ENCODE data around the gene HOXA1.

The HOXA1 gene

GRCh38 chr7:27105301-27106031, 9.7 kb upstream of the HOXA1 start:
- DNase-seq (ENCODE audit: low read depth in 2 of 2): no peak

DNA sequence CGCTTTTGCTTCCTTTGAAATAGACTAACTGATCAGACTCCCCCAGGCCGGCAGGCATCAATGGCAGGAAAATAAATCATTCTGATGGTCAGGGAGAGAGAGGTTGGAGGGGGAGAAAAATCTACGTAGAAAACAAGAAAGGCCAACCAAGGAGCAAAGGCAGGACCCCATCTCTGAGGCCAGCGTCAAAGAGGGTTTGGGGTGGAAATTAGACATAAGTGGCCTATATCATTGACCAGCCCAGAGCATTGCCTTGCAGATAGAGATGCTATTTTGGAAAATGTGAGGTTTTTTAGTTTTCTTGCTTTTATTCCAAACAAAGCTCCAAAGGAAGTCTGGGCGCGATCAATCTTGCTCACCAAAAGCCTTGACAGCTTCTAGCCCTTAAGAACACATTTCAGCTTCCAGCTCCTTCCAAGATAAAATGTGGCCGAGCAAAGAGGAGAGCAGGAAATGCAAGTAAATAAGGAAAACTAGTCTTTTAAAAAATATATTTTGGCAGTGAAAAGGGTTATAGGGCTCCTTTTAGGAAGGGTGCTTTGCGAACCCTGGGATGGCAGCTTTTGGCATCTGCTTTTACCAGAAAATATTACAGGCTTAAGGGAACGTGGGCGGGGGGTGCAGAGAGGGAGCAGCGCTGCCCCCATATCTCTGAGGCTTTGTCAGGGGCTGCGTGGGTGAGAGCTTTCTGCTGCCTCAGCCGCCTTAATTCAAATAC, 8.7 kb upstream of the HOXA1 start:
- no peak for DNase-seq (ENCODE audit: low read depth in 2 of 2)

DNA sequence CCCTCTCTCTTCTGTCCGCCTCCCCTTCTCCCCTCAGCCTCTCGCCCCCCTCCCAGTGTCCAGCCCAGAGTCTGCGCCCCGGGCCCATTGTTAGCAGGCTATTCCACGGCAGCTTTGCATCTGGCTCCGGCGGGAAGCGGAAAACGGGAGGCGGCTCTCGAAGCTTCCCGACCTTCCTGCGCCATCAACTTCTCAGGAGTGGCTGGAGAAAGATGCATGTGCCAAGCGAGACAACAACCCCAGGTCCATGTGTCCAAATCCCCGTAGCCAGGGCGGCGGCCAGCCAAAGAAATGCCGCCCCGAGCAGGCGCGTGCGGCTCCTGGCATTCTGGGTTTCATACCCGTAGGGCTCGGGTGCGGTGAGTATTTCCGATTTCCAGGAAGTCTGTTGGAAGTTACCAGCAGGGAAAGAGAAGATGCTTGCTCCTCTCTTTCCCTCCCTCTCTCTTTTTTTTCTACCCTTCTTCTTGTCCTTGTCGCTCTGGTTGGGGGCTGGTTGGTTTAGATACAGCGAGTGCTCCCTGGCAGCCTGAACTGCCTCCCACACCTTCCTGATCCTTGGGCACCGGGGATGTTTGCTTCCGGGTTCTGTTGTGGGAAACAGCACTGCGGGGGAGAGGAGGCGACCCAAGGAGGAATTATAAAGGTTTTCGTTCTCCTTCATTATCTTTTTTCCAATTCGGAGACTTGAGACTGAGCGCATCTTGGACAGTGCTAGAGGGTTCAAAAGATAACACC, 7.9 kb upstream of the HOXA1 start:
- DNase-seq (ENCODE audit: low read depth in 2 of 2): no peak

GRCh38 chr7:27102581-27103442, 7.0 kb upstream of the HOXA1 start, which contains the start of gene HOXA2:
Gene HOXA2, minus strand, starts transcription at chr7:27102683. Its CDS starts 183 bp downstream, at chr7:27102500.
- no peak for DNase-seq (ENCODE audit: low read depth in 2 of 2)

DNA sequence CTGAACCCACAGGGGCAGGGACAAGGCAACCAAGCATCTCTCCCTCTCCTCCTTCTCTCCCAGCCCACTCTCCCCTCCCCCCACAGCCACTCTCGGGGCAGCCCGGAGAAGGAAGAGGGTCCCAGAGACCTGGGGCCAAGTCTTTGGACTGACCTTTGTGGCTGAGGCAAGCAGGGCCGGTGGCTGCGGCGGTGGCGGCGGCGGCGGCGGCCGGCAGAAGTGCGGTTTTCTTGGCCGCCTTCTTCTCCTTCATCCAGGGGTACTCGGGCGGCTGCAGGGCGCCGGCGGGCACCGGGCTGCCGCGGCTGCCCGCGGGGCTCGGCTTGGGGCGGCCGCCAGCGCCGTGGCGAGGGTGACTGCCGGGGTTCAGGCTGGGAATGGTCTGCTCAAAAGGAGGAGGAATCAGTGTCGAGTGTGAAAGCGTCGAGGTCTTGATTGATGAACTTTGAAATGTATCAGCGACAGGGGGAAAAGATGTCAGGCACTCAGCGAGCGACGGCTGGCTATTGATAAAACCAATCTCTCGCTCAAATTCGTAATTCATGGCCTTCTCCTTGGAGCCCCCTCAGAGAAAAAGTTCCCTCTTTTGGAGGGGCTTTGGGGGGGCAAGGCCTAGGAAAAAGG, 6.3 kb upstream of the HOXA1 start:
- no peak for DNase-seq (ENCODE audit: low read depth in 2 of 2)

DNA sequence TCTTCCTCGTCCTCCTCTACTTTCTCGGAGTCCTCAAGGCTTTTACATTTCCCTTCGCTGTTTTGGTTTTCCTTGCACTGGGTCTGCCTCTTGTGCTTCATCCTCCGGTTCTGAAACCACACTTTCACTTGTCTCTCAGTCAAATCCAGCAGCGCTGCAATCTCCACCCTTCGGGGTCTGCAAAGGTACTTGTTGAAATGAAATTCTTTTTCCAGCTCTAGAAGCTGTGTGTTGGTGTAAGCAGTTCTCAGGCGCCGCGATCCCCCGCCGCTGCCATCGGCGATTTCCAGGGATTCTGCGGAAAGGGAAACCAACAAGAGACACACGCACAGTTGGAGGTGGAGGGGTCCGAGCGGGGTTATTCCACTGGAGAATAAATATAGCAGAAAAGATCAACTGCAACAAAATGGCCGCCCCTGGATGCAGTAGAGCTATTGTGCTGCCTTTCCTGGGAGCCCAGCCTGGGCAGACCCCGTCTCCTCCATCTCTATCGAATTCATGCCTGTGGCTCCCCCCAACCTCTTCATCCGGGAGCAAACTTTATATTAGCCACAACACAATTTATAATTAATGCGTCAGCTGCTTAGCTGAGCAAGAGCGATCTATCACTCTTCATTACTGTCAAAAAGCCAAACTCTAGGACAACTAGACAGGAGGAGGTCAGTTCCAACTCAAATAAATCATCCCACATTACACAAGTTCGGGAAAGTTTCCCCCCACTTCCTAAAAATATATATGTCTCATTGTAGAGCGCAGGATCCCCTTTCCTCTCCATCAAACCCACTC, 5.6 kb upstream of the HOXA1 start:
- no peak for DNase-seq (ENCODE audit: low read depth in 2 of 2)

DNA sequence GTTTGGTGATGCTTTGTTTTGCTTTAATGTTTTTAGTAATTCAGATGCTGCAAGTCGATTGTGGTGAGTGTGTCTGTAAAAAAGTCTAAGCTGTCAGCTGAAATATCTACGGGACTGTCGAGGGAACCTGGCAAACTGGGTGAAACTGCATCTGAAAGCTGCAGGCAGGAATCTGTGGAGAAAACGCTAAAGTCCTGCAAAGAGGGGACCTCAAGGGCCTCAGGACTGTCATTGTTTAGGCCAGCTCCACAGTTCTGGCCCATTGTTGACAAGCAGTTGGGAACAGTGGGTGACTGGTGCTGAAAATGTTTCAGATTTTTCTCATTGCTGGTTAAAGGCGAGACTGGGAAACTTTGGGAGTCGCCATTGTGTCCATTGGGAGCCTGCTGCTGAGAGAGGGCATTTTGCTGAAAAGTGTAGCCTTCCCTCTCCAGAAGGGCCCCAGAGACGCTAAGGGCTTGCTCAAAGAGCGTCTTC, 4.9 kb upstream of the HOXA1 start:
- DNase-seq (ENCODE audit: low read depth in 2 of 2): no peak

DNA sequence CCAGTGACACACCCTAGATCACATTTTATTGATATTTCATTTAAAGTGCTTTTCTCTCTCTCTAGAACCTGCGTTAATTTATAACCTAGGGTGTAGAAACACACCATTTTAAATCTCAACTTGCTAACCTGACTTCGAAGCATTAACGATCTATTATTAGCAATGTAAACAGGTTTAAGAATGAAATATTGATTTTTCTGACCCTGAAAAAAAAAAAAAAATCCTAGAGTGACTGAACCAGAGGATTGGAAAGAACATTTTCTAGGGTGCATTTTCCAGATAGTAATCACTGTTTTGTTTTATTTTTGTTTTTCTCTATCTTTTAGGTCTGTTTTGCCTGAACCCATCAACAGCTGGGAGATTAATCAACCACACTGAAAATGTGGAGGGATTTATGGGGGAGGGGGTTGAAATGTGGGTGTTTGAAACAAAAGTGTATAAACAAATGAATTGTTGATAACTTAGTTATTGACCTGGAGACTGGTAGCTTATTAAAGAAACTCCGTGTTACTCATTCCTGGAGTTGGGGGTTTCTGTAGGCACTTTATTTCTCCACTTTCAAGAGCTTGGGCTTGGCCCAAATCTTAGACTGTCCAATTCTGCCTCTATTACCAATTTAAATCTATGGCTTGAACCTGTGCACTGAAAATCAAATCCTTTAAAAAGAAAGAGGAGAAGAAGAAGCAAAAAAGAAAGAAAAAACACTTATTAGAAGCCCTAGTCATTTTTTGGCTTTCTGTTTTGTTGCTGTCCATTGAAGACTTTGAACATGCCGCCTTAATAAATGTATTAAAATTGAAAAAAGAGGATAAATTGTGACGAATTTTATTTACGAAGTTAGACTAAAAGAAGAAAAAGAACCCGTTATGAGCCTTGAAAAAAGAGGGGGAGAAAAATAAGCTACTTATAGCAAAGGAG, 3.9 kb upstream of the HOXA1 start:
- no peak for DNase-seq (ENCODE audit: low read depth in 2 of 2)

DNA sequence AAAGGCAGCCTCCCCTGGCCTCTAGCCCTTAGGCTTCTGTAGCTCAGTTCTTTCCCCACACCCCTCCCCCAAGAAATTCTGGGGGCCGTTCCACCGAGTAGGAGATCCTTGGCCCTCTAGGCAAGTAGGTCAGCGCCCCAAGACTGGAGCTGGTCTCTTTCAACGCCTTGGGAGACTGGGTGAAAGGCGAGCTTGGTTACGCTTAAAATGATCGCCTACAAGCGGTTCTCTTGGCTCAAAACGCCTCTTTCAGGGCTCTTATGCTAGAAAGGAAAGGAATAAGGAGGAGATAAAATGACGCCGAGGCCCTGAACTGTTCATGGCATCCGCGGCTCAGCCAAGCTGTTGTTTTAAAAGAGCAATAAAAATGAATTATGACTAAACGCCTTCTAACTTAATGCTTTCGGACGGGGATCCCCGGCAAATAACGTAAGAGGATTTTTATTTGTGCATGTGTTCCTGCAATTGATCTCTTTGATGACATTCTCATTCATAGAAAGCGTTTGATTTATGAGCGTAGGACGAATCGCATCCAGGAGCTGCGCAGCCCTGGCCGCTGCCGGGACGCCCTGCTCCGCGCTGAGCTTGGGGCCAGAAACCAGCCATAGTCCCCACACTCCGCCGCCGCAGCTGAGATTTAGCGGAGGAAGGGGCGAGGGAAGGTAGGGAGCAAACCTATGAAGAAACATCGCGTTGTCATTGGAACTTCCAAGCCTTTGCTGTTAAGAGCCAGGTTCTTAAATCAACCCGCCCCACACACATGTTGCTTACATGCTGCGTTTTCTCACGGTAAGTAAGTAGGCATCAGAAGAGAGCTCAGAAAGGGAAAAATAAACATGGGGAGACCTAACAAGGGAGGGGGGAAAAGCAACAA, 3.0 kb upstream of the HOXA1 start:
- DNase-seq (ENCODE audit: low read depth in 2 of 2): no peak

DNA sequence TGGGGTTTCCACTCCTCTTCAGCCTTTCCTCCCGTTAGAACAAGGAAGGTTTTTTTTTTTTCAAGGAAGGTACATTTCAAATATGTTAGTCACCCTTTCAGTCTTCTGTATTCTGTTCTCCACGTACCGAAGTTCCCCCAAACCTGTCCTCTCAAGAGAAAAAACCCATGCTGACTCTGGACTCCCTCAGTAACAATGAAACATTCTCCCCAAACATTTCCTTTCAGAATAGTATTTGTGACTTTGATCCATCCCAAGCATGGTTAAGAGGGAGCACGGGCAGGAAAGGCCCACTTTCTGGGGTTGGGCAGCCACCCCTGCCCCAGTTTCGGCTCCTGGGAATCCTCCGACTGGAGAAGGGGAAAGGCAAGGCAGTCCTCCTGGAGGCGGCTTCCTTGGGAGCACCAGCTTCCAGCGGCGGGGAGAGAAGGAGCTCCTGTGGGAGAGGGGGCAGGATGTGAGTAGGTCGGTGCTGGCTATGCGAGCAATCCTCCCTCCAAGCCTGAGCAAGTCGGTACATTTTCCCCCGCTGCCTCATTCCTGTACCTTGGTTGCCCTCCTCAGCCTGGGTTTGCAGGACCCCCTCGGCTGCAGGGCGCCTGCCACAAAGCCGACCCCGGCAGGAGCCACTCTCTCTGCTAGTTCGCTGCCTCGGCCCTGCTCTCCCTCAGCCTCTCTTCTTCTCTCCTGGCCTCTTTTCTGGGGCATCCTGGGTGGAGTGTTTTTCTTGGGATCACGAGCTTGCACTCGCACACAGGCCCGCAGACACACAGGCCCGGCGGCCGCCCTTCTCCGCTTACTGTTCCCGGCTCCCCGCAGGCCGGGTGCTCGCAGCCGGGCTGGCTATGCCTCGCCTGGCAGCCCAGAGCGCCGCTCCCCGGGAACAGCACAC, 2.1 kb upstream of the HOXA1 start:
- DNase-seq (ENCODE audit: low read depth in 2 of 2): no peak

DNA sequence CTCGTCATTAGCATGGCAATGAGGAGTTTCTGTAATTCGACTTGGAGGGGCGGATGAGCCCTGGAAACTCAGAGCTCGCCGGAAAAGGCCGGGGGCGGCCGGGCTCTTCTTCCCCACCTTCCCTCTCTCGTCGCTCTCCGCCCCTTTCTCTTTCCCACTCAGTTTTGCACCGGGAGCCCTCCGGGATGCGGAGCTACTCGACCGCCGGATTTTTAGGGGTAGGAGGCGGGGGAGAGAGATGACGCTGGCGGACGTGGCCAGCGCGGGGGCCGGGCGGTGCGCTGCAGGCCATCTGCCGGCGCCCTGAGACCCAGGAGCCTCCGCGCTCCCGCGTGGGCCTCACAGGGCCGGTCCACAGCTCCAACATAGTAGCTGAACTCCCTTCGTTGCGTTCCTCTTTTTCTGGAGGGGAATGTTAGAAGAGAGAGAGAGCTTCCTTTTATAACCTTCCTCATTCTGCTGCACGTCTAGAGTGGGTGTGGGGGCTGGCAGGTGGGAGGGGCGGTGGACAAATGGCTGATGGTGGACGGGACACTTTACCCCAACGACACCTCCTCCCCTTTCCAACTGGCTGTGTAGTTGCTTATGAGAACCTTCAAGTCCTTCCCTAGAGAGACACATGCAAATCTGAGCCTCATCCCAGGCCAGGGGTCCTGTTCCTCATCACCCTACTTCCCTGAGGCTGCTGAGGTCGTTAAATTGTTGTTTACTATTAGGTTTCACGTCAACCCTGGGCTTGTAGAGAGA, 1.1 kb upstream of the HOXA1 start:
- no peak for DNase-seq (ENCODE audit: low read depth in 2 of 2)

DNA sequence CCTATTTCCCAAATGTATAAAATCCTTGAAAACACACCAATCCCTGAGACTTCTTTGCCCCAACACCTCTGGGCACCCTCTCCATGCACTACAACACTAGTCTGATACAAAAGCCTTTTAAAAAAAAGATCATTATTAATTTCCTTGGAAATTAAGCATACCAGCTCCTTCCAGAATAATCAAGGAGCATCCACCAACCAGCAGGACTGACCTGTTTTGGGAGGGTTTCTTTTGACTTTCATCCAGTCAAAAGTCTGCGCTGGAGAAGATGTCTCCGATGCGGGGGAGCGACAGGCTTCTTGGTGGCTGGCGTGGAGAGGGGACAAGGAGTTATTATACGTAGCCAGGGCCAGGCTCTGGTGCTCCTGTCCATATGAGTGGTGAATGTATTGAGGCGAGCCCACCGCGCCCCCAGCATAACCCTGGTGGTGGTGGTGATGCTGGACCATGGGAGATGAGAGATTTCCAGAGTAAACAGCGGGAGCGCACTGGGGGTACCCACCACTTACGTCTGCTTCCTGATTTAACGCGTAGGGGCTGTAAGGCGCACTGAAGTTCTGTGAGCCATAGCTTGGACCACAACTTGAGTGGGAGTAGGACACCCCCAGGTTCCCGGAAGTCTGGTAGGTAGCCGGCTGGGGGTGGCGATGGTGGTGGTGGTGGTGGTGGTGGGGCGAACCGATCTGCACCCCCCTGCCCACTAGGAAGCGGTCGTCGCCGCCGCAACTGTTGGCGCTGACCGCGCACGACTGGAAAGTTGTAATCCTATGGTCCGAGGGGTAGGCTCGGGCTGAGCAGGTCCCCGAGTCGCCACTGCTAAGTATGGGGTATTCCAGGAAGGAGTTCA, 527 bp downstream of the HOXA1 start:
- DNase-seq (ENCODE audit: low read depth in 2 of 2): no peak

DNA sequence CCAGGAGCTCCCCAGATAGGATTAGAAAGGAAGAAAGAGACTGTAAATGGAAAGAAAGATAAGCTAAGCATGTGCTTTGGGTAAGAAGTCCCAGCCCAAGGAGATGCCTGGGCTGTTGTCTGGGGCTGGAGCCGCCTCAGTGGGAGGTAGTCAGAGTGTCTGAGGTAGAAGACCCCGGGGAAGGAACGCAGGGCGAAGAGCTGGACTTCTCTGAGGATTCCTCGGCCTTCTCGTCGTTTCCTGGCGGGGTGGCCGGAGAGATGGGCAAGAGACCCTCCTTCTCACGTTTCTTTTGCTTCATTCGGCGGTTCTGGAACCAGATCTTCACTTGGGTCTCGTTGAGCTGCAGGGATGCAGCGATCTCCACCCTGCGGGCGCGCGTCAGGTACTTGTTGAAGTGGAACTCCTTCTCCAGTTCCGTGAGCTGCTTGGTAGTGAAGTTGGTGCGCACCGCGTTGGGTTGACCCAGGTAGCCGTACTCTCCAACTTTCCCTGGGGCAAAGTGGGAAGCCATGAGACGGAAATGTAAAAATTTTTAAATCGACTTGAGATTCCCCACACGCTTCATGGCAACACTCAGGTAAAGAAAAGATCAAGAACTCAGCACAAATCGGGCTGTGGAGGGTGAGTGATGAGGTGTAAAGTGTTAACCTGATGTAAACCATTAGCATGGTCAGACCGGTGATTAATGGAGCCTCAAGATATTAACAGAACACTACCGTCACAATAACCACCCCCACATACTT, 1.3 kb downstream of the HOXA1 start:
- no peak for DNase-seq (ENCODE audit: low read depth in 2 of 2)

DNA sequence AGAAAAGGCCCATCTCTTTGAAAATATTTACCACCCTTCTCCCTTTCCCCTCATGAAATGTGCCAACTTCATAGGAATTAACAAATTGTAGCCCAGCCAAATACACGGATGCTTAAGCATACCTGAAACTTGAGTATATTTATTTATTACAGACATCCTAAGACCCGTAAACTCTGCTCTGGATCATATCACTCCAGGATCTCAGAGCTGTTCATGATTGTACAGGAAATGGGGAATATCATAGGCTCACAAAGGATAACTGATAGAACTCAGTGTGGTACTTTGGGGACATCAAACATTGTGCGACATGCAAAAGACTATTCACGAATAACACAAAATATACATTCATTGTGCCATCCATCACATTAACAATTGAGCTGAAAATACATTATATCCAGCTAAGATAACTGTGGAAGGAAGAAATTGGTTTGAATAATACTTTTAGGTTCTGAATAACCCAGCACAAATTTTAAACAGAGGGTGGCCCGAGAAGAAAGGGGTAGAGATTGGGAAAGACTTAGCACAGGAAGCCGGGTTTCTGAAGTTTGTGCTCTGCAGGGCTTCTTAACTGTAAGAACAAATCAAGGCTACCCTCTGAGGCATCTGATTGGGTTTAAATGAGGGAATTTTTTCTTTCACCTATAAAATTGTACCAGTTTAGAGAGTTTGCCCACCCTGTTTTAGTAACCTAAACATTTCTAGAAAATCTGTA, 2.5 kb downstream of the HOXA1 start:
- DNase-seq (ENCODE audit: low read depth in 2 of 2): no peak
